ENCODE data around the gene IL17F. TPM values are rescaled to one million over a fixed set of nuclear protein-coding genes. Genes with fewer than 3 reads are reported as not detected.

IL17F gene
- total and polyA plus RNA-seq, 2 of the 8 experiments (the other 6 are each of a cell fraction or from before 2014, with no cell fraction given): 0.08 TPM; not detected in 1

DNA sequence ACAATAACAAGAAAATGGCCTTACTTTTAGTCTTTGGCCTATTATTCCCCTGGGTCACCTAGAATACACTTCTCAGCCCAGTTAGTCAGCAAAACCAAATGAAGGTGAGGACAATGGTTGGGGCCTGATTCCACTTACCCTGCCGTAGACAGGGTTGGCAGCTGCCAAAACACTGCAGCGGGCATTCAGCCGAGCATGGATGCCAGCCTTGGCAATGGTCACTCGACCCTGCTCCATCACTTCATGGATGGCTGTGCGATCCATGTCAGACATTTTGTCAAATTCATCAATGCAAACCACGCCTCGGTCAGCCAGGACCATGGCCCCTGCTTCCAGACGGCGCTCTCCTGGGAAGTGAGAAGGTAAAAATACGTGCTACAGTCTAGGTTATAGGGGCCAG lies 31.8 kb upstream of the IL17F start:
- H4K20me1 ChIP-seq (replicated peaks in 1 of 2; ENCODE audit: control insufficient read depth in 1 of 2, insufficient read depth in 2 of 2, low read length in 2 of 2): peaks cover 21 to 32% of the 10 kb centered on the region in 2 experiments

More for the DNA sequence above, 31.8 kb upstream of the IL17F start:
- no peak overlapping the region for H2AK5ac ChIP-seq (ENCODE audit: low read depth, low read length)
- H3K14ac ChIP-seq (ENCODE audit: insufficient read length): no peak overlapping the region
- no peak overlapping the region for H3K4me2 ChIP-seq (ENCODE audit: insufficient read depth in 1 of 2, low read depth in 2 of 2, low read length in 2 of 2)
- FAIRE-seq (no peak), DNase-seq (ENCODE audit: low read depth in 1 of 2, low spot score in 2 of 2) (no peak)
- POLR2A ChIA-PET (ENCODE audit: partially characterized antibody): interaction anchor here (7.4 to 13.9 kb wide), 2 partner anchors 8 to 18 kb away, joined by 87 to 198 read pairs; partner anchors contain the start of gene MCM3
- 91% methylated on average over 10 of the region's 10 CpGs; no CpG with 5 or more reads in 1 of the 2 experiments for WGBS, 2 experiments (ENCODE audit: extremely low coverage in 1 of 2, insufficient coverage in 1 of 2, insufficient read length in 1 of 2, insufficient replicate concordance in 2 of 2, low coverage in 1 of 2, low lambda C conversion rate in 2 of 2, missing lambda C conversion rate in 1 of 2)
- no peak overlapping the region for H3K4ac ChIP-seq (replicated peaks; ENCODE audit: insufficient read length, low read depth, low read length)
- H2AFZ ChIP-seq (ENCODE audit: low read length): no peak overlapping the region
- no peaks in the 10 kb centered on the region for H3K23me2 ChIP-seq (ENCODE audit: low read depth, low read length)
- H3K27ac ChIP-seq (ENCODE audit: low read depth, low read length): no peak overlapping the region
- H3K79me2 ChIP-seq (ENCODE audit: control insufficient read depth in 1 of 2, insufficient read depth in 2 of 2, low read length in 2 of 2): peaks cover 5 to 51% of the 10 kb centered on the region in 2 experiments; a peak in 3 of 4 replicates
- H2BK20ac ChIP-seq (ENCODE audit: low read length): no peak overlapping the region
- no peak overlapping the region for H4K5ac ChIP-seq (ENCODE audit: insufficient read length, low read depth, low read length)
- no peaks in the 10 kb centered on the region for H3K4me1 ChIP-seq (replicated peaks in 1 of 4; ENCODE audit: control insufficient read depth in 3 of 4, insufficient read depth in 4 of 4, low read length in 3 of 4)
- no peak overlapping the region for H2BK12ac ChIP-seq (ENCODE audit: low read depth, low read length)
- no peaks in the 10 kb centered on the region for H3K9me3 ChIP-seq (ENCODE audit: insufficient read depth in 2 of 2, low read depth in 1 of 2, low read length in 1 of 2)
- H2BK120ac ChIP-seq (replicated peaks; ENCODE audit: low read depth, low read length): no peak overlapping the region
- H3K36me3 ChIP-seq (ENCODE audit: control insufficient read depth in 2 of 4, insufficient read depth in 4 of 4, low read length in 3 of 4): peaks cover 62 to 100% (median 91%) of the 10 kb centered on the region in 4 experiments
- TF ChIP-seq POLR2AphosphoS5 (IDR thresholded peaks at IDR 0.05; ENCODE audit: low read depth, low read length): peak; percentile 68
- TF ChIP-seq TCF12 (IDR thresholded peaks at IDR 0.05; ENCODE audit: low read depth, low read length): no peak
- TF ChIP-seq POLR2A (IDR thresholded peaks at IDR 0.05; ENCODE audit: control extremely low read depth in 1 of 2, low read depth in 2 of 2, low read length in 2 of 2): peak in 1 of 2 experiments; percentile 59; a peak in 1 of 3 replicates
- no peak for TF ChIP-seq KDM1A (IDR thresholded peaks at IDR 0.05; ENCODE audit: borderline replicate concordance, low read length)
- H3K9ac ChIP-seq (replicated peaks in 1 of 4; ENCODE audit: extremely low read depth in 1 of 4, low read depth in 3 of 4, low read length in 3 of 4): no peak overlapping the region
- CTCF ChIA-PET (ENCODE audit: partially characterized antibody): interaction anchor here (1.4 kb wide), 1 partner anchor 21 kb away, joined by 4 read pairs; no protein-coding TSS in a partner anchor
- no peak overlapping the region for H3K23ac ChIP-seq (ENCODE audit: insufficient read length)
- H3K79me1 ChIP-seq (ENCODE audit: low read depth, low read length): peaks cover 5% of the 10 kb centered on the region; the same call in 1 of the 2 replicates
- H2BK15ac ChIP-seq (ENCODE audit: low read length): no peak overlapping the region
- H4K8ac ChIP-seq (ENCODE audit: extremely low read depth, insufficient read depth, low read length): no peak overlapping the region
- H3K4me3 ChIP-seq (ENCODE audit: extremely low read depth in 1 of 4, insufficient read depth in 2 of 4, low read depth in 3 of 4, low read length in 4 of 4): no peak overlapping the region
- no peak overlapping the region for H4K91ac ChIP-seq (replicated peaks; ENCODE audit: insufficient read length, low read length)
- H3K56ac ChIP-seq (replicated peaks; ENCODE audit: insufficient read length, low read depth, low read length): no peak overlapping the region
- no peak overlapping the region for H2BK5ac ChIP-seq (ENCODE audit: low read depth, low read length)
- no peak overlapping the region for H3K18ac ChIP-seq (ENCODE audit: extremely low read depth, low read length)
- H3K27me3 ChIP-seq (replicated peaks in 1 of 4; ENCODE audit: control insufficient read depth in 3 of 4, extremely low read depth in 1 of 4, insufficient read depth in 3 of 4, low read length in 3 of 4): no peaks in the 10 kb centered on the region
